NCI-H345 treated with DMSO at 0.1 percent for 48 hours (cell line): Measurements from ENCODE around the gene FGFRL1.

Source experiments
- DNase-seq: peaks from one replicate; lab custom pipeline; 2025; ENCODE audit not compliant: unreplicated experiment; lab: John Stamatoyannopoulos, UW

FGFRL1 gene, protein sequence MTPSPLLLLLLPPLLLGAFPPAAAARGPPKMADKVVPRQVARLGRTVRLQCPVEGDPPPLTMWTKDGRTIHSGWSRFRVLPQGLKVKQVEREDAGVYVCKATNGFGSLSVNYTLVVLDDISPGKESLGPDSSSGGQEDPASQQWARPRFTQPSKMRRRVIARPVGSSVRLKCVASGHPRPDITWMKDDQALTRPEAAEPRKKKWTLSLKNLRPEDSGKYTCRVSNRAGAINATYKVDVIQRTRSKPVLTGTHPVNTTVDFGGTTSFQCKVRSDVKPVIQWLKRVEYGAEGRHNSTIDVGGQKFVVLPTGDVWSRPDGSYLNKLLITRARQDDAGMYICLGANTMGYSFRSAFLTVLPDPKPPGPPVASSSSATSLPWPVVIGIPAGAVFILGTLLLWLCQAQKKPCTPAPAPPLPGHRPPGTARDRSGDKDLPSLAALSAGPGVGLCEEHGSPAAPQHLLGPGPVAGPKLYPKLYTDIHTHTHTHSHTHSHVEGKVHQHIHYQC

DNA sequence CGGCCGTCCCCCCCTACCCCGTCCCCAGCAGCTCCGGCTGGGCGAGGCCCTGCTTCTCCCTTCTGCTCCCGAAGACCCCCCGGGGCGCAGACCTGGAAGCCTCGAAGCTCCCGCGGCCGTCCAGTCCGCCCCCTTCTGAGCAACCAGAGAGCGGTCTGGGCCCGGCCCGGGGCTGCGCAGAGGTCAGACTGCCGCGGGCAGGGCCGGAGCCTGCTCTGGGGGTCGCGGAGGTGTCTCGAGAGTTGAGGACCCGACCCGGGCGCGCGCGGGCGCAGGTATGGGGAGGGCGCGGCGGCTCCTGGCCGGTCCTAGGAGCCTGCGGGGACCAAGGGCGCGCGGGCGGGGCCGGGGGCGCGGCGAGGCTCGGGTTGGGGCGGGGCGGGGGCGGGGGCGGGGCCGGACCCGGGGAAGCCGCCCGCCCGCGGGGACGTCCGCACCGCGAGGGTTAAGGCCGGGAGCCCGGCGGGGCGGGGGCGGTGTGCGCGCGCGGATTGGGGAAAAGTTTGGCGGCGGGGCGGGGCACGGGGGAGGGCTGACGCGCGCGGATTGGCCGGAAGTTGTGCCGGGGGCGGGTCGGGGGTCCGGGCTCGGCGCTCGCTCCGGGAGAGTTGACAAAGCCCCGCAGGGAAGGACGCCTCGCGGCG, at the start of gene FGFRL1:
TSS of gene FGFRL1 (plus strand) at position 605 of the 644 bp plus-strand sequence. CDS start 860 bp downstream, outside the sequence.
- DNase-seq = no peak

DNA sequence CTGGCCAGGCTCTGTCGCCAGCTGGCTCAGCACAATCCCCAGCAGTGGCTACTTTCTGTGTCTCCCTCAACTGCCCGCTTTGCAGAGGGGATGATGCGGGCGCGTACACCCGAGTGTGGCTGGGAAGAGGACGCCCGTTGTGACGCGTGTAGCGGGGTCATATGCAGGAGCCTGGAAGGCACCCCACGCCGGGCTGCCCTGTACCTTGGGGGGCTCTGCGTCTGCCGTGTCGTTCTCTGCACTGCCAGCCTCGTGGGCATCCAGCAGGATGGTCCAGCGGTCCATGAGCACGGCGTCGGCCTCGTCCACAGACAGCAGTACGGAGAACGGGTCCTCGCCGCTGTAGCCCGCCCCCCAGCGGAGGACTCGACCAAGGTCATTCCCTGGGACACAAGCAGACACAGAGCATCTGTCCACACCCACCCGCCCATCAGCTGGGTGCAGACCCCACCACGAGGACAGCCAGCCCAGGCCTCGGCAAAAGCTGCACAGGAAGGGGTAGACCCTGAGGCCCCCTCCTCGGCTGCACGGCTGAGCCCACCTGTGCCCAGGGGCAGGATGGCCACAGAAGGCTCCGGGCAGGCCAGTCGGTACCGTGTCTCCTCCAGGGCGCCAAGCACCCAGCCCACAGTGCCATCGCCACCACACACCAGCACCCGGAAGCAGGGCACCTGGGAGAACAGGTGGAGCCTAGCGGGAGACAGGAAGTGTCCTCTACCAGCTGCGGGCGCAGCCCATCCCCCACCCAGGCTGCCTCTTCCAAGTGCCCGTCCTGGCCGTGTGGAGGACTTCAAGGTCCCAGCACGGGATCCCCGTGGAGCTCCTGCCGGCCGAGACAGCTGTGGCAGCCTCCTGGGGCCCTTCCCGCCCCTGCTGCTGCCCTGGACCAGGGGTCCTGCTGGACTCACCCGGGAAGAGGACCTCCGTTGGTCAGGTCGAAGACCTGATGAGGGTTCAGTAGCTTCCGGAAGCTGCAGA, 48.9 kb upstream of the FGFRL1 start:
- DNase-seq = no peak

DNA sequence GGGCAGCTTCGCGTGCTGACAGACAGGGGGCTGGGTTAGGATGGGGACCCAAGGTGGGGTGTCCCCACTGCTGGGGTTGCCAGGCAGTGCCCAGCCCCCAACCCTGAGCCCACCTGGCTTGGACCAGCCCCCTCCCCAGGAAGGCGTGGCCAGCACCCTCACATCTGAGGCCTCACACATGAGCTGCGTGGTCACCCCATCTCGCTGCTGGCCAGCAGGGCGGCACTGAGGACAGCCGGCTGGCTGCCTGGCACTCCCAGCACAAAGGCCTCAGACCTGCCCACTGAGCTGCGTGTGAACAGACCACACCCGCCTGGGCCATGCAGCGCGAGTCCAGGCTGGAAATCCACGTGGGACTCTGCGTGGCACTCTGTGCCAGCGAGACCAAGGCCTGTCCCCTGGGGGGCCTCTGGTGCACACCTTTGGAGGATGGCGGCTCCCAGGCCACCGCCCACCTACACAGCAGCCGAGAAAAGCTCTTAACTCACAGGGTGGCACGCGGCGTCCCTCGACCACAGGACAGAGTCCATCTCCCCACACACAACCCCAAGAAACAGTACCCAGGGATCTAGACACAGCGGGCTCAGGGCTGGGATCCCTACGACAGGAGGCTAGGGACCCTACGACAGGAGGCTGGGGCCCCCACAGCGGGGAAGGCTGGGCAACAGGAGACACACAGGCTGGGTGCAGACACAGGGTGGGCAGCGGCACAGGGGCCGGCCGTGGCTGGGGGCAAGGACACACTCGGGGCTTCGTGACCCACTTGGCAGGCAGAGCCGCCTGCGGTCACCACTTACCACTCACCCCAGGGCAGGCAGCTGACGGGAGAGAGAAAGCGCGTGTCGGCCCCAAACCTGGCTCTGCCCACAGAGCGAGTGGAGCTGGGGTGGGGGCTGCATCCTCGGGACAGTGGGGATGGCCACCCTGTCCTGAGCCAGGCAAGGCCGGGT, 47.9 kb upstream of the FGFRL1 start:
- no peak for DNase-seq

DNA sequence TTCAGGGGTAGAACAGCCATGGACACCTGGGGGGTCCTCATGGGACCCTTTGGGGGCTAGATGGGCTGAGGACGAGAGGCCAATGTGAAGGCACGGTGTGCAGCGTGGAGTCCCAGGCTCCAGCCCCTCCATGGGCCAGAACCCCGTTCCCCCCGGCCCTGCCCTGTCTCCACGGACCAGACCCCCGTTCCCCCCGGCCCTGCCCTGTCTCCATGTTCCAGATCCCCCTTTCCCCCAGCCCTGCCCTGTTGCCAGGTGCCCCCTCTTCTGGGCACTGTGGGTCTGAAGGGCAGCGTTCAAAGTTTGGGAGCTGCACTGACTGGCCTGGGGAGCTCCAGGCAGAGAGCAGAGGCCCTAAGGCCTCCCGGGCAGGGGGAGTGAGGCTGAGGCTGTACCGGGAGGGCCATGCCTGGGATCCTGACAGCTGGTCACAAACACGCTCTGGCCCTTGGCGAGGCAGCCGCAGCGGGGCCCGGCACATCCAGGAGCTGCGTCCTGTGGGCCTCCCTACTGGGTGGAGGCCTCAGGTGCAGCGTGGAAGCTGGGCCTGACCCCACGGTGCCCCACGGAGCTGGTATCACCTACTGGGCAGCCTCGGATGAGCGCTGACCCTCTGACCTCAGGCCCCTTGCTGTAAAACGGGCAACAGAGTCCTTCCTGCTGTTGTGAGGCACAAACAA, 46.9 kb upstream of the FGFRL1 start:
- DNase-seq = no peak

DNA sequence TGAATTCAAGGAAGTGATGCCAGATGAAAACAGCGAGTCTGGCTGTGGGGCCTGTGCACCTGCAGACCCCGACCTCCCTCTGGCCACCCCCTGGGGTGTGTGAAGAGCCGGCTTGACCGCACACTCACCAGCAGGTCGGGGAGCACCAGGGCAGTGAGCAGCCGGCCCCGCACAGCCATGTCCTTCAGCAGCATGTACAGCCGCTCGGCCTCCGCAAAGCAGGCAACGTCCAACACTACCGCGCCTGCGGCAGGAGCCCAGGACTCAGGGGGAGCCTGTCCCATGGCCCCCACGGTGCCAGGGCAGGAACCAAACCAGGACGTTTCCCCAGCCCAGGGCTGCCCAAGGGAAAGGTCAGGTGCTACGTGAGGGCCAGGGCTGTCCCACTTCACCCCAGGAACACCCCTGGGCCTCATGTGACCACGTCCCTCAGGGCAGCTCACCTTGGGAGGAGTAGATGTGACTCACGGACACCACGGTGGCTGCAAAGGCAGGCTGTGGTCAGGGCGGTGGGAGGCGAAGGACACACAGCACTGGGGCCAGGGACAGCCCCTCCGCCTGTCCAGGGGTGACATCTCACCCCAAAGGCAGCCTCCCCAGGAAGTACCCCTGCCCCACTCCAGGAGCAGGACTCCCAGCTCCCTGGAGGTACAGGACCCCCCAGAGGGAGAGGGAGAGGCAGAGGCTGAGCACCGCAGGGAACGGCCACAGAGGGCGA, 46.2 kb upstream of the FGFRL1 start:
- DNase-seq = no peak

DNA sequence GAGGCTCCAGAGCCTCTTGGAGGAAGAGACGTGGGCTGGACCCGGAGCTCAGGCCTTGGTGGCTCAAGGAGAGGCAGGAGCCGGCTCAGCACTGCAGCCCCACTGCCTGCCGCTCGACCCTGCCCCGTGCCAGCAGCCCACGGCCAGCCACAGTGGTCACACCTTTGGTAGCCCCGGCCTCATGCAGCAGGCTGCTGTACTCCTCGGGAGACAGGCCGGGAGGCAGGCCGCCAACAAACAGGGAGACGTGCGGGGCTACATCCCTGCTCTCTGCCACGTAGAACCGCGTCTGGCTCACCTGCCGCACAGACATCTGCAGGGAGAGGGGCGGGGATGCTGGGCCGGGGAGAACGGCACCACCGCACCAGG, 45.7 kb upstream of the FGFRL1 start:
- DNase-seq = no peak

DNA sequence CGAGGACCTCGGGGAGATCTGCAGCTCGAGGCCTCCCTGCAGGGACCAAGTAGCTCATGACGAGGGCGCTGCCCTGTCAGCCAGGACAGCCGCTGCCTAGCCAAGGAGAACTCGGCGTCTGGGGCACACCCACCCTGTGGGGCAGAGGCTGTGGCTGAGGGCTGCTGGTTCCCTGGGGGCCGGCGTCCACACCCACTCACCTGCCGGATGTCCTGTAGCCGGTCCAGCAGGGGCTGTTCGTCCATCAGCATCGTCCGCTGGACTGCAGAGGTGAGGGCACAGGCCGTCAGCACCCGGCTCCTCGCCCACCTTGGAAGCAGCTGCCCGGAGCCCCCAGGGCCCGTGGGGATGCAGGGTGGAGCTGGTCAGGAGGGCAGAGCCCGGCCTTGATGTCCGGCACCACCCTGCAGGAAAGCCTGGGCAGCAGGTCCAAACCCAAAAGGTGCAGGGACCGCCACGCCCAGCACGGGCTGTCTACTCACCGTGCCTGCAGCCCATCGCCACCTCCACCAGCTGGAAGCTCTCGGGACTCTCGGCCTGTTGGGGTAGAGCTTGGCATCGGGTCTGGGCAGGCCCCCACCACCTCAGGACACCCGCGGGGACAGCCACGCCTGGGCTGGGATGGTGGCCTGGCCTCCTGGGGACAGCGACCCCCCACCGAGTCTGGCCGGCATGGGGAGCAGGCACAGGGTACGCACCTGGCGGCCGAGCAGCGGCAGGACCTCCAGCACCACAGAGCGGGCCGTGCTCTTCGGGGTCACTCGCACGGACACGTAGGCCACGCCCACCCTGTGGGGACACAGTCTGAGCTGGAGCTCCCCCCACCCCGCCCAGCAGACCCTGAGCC, 44.9 kb upstream of the FGFRL1 start:
- no peak for DNase-seq

DNA sequence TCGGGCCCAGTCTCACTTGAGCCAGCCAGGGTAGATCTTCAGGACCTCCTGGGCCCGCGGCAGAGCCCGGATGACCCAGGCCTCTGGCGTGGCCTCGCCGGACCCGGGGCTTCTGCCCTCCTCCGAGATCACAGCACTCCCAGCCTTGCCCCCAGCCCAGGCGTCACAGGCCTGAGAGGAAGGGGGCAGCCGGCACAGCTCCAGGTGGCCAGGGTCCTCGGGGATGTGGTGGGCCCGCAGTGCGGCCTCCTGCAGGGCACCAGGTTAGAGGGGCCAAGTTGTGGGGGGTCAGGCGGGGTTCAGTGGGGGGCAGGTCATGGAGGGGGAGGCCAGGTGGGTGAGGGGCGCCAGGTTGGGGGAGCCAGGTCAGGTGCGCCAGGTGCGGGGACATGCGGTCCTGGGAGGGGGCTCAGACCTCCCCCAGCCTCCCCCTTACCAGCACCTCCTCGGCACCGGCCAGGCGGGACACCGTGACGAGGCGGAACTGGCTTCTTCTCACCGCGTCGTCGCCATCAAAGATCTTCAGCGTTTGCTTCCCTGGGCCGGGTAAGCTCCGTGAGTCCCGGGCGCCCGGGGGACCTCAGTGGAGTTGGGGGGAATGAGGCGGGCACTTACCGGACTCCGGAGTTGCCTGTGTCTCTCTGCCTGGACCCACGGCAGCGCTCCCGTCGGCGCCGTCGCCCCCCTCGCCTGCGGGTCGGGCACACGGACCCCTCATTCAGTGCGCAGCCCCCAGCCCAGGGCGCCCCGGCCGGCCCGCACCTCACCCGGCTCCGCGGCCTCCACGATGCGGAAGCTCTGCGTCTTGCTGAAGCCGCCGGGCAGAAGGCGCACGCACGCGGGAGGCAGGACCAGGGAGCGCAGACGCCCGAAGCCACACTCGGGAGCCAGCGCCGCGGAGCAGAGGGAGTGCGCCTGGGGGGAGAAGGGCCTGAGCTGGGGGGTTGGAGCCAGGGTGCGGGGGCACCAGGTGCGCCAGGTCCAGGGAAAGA, 44.0 kb upstream of the FGFRL1 start:
- DNase-seq = no peak

DNA sequence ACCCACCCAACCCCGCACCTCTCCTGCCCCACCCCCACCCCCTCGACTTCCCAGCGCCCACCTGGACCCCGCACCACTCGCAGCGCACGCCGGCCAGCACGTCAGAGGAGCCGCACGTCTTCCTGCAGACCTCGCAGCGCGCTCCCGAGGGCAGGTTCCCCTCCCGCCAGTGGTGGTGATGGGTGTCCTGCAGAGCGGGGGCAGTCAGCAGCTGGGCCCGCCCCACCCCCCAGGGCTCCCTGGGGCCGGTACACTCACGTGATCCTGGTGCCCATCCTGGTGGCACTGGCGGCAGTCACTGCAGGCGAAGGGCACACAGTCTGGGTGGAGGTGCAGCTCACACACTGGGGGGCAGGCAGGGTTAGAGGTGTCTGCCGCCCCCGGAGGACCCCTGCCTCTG, 43.2 kb upstream of the FGFRL1 start:
- DNase-seq = no peak

DNA sequence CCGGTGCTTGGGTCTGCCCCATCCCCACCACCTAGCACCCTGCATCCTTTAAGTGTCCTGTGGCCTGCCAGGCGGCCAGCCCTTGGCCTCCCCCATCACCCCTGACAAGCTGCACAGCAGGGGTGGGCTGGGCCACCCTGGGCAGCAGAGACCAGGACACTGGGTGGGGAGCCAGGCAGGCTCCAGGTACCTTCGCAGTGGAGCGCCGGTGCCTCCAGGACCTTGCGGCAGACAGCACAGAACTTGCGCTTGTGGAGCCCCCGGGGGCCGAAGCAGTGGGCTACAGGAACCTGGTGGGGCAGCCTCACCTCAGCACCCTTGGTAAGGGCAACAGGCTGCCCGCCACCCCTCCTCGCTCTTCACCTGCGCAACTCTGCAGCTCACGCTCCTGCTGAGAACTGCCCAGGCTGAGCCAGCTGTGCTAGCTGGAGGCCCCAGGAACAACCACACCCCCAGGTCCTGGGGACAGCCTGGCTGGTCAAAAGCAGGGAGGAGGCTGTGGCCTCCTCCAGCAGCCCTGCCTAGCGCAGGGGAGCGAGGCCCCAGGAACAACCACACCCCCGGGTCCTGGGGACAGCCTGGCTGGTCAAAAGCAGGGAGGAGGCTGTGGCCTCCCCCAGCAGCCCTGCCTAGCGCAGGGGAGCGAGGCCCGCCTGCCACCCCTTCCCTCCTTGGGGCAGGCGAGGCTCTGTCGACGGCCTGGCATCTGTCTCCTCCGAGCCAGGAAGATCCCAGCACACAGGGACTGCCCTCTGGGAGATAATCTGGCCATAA, 42.6 kb upstream of the FGFRL1 start:
- no peak for DNase-seq

DNA sequence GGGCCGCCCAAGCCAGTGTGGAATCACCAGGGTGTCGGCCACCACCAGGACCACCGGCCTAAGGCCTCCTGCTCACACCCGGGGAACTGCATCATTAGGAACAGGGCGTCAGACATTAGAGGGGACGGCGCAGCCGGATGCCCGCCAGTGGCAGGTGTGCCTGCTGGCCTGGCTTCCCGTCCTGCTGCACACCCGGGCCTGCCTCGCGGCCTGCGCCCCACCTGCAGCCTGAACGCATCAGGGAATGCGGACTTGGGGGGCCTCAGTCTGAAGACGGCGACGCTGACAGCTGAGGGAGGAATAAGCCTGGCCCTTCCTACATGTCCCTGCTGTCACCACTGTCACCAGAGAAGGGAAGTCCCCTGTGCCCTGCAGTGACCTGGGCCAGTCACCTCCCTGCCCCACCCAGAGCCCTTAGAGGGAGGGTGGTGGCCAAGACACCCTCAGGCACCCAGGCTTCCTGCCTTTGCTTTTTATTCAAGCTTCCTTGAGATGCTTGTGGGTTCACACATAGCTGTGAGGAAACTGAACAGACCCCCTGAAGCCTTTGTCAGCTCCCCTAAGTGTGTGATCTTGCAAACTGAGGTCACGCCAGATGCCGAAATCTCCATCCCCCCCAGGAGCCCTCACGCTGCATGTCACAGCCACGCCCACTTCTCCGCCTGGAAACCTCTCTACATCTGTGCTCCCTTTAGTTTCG, 41.2 kb upstream of the FGFRL1 start:
- no peak for DNase-seq

DNA sequence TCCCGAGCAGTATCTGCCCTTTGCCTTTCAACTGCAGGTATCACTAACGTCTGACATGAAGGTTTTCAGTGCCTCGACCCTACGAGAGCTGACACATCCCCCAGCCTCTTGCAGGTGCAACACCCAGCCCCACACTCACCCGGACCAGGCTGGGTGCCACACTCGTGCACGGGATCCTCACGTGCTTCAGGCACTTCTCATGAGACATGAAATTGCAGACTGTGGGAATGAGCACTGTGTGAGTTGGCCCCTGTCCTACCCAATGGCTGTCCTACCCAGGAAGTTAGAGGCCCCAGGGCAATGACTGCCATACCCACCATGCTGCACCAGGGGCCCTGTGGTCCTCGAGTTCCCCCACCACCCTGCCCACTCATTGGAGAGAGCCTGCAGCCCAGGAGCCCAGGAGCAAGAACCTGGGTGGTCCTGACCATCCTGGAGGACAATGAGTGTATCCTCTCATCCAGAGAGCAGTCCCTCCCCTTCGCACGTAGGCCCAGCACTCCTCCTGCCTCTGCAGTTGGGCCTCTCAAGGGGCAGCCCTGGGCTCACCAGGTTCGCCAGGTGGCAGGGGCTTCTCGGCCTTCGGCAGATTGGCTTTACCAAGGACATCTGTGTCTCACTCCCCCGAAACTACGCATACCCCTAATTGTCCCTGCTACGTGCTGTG, 40.4 kb upstream of the FGFRL1 start:
- no peak for DNase-seq

DNA sequence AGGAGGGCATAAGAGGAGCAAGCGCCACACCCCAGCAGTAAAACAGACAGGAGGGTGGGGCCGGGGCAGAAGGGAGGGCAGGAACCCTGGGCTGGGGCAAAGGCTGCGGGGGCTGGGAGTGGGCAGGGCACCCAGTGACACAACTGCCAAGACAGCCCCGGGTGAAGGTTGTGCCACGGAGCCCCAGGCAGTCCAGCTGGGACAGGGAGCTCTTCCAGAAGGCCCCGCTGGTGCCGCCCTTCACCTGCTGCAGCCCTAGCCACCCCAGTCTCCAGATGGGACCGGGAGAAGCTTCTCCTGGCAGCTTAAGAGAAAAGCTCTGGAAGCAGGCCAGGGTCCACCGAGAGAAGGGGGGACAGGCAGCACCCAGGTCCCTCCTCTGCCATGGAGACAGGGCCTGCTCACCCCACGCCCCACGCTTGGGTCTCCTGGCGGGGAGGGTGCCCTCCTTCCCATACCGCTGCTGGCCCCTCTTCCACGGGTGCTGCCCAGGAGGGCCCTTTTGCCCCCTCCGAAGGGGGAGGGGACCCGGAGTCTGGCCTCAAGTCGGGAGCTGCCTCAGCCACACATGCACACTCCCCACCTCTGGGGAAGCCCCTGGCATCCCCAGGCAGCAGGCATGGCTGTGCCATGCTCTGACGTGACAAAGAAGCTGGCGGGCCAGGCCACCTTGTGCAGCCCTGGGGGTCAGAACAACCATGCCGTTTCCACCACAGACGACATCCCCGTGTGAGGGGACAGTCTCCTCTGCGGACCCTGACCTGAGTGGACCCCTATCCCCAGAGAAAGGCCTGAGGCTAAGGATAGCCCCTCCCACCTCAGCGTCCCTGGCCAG, 39.5 kb upstream of the FGFRL1 start:
- no peak for DNase-seq
